NCI-H1092 (cell line): ENCODE measurements around the gene MTTP.
"Not testable (repeated sequence)": the region's sequence is repeated elsewhere in the genome, so short reads cannot be mapped to it uniquely, and the experiment has no call there.

Experiments
- DNase-seq: peaks from one replicate; lab custom pipeline; 2025; lab: John Stamatoyannopoulos, UW

MTTP gene

GRCh38 chr4:99574530-99575324, at the start of gene MTTP:
Gene MTTP, plus strand, starts transcription at chr4:99574824. Its CDS starts 86 bp downstream, at chr4:99574910.
- no peak for DNase-seq

DNA sequence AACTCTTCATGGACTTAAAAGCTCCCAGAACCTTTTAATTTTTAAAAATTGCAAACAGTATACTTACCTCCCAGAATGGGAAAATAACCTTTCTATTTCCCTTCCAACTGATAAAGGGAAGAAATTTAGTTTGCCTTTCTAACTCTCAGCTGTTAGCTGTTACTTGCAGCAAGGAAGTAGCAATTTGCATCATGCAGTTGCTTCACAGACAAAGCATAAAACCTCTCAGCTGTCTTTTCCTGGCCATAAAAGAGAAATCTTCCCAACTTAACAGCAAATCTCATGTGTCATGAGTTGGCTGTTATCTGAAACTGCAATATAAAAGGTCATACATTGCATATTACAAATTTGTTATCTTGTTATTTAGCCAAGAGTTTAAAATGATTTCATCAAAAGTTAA, 45.4 kb upstream of the MTTP start:
- DNase-seq = no peak

DNA sequence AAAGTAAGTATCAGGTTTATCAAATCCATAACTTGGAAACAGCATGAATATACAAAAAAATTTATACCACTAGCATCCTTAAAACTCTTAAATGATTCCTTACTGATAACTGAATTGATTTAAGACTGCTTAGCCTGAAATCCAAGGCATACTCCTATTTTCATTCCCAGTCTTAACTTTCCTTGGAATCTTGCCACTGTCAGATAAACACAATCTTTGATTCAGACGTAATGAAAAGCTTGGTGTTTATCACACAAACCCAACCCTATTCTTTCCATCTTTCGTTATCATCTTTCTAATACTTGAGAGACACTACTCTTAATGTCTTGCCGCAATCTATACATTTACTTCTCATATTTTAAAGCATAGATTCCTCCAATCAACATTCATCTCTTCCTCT, 44.7 kb upstream of the MTTP start:
- DNase-seq = no peak

GRCh38 chr4:99534699-99535098, 39.9 kb upstream of the MTTP start:
- DNase-seq = not testable (repeated sequence)

- DNase-seq = no peak
Observed at GRCh38 chr4:99536271-99536670, 38.4 kb upstream of the MTTP start.

DNA sequence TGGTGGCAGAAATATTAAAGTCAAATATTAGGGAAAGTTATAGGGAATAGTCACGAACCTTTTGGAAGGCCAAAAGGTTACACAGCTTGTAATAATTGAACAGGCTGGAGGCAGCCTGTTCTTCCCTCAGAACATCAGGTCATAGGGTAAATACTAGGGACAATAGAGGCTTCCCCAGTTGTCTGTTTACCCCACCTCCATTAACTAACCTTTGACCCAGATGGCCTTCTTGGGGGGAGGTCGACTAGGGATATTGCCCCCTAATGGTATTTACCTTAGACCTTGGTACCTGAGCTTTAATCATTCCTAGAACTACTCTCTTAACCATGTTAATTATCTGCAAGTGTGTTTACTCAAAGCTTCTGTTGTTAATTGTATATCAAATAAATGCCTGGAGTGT, 37.8 kb upstream of the MTTP start:
- DNase-seq = no peak

DNA sequence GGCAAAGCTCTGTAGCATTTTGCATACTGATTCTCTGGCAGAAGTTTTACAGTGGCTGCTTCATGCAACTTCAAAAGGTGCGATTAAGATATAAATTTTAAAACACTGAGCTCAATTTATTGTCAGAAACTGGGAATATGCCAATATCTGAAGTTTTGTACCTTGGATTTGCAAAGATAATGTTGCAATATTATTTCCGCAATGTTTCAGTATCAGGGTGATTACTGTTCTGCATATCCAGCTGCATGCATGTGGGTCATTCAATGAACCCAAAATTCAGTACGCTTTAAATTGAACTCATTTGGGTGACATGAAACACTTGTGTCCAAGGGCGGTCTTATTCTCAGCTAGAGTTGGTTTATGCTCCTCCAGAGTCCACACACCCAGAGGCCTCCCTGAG, 37.0 kb upstream of the MTTP start:
- no peak for DNase-seq

DNA sequence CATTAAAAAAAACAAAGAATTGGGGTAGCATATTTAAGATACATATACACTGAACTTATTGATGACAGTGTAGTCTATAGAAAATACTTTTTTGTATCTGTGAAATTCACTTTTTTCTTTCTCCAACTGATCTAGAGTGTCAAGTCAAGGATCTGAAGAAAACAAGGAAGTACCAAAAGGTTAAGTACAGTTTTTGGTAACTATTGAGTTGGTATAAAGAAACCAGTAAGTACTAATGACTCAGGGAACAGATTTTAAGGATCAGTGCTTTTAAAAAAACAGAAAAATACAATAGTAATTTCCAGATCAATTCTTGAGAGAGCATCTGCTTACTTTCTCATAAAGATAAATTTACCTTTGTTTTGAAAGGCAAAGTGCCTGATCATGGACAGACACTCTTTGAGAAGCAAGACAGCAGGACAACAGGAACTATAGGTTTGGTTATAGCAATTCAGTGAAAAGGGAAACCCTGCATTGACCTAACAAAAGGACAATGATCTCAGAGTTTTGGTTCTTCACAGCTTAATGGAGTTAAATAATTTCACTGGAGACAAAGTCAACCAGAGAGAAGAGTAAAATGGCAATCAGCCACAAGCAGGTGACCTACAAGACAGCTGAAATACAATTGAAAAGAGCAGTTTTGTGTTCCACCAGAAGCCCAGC, 34.2 kb upstream of the MTTP start:
- no peak for DNase-seq

DNA sequence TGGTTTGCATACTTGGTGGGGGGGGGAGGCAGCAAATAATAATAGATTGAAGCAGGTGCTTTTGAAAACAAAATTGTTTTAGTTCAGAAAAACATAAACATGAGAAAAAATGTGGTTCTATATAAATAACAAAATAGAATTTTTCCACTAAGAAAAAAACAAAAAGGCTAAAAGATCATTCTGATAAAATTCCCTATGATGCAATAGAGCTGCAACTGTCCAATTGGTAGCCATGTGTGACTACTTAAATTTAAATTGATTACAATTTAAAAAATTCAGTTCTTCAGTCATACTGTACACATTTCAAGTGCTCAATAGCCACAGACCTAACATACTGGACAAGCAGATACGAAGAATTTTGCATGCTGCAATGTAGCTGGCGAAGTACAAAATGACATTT, 21.8 kb upstream of the MTTP start:
- DNase-seq = no peak

- DNase-seq = peak; percentile 98
Observed at GRCh38 chr4:99563310-99564186, 11.1 kb upstream of the MTTP start, which contains the start of gene TRMT10A. Gene TRMT10A, minus strand, starts transcription at chr4:99564039. Its CDS starts 4,701 bp downstream, at chr4:99559338.

- peak; percentile 10 for DNase-seq
Observed at GRCh38 chr4:99564921-99565320, 9.7 kb upstream of the MTTP start.

- no peak for DNase-seq
Observed at GRCh38 chr4:99571883-99572282, 2.7 kb upstream of the MTTP start.

- DNase-seq = no peak
Observed at GRCh38 chr4:99572527-99573240, 1.9 kb upstream of the MTTP start.

- no peak for DNase-seq
Observed at GRCh38 chr4:99573735-99574368, 772 bp upstream of the MTTP start.

DNA sequence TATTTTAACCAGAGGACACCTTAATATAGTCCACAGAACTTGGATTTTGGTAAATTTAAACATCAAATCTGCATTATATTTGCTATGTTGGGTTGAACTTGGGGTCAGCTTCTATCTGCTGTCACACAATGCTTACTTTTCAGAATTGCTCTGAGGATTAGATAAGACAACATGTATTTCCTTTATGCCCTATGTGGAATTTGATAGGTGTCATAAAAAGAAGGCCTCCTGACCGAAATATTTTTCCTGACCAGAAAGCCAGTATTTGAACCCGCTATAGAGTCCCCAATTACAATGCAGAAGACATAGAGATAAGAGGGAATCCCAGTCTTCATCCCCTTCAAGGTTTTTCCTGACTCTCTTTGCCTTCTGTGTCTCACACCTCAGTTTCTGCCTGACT, 4.1 kb downstream of the MTTP start:
- DNase-seq = no peak

DNA sequence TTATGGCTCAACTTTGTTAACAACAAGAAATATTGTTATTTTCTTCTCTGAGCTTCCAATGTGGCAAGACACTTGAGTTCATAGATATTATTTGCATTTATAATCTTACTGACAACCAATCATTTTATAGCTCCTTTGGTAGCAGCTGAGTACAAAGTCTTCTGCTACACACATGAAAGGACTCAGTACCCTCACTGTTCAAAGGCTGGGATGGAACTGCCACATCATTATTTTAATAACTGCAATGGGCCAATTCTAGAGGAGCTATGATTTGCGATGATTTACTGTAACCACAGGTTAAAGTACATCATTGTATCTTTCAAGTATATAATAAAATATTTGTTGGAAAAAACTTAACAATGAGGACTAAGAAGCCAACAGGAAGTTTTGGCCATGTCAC, 10.9 kb downstream of the MTTP start:
- DNase-seq = no peak

GRCh38 chr4:99586322-99586721, 11.7 kb downstream of the MTTP start:
- DNase-seq = no peak

GRCh38 chr4:99586797-99587196, 12.2 kb downstream of the MTTP start:
- no peak for DNase-seq

- no peak for DNase-seq
Observed at GRCh38 chr4:99587309-99587708, 12.7 kb downstream of the MTTP start.

DNA sequence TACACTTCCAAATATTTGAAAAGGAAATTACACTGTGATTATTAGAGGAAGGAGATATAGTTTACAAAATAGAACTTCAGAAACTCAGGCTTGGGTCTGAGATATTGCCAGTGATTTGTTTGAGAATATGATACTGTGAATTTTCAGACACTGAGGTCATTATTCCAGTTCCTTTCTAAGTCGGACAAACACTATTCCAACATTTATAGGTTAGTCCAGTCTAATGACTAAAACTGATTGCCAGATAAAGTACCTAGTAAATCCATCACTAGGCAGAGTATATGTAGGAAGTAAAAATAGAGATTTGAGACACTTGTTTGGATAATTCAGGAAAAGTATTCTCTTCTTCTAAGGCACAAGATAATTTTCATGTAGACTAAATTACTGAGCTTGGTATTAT, 13.2 kb downstream of the MTTP start:
- no peak for DNase-seq

- DNase-seq = no peak
Observed at GRCh38 chr4:99591757-99592156, 17.1 kb downstream of the MTTP start.
